Measurements from ENCODE around the gene ADCY5. TPM values are rescaled to one million over a fixed set of nuclear protein-coding genes. Genes with fewer than 3 reads are reported as not detected.
"Not testable (repeated sequence)": the region's sequence is repeated elsewhere in the genome, so short reads cannot be mapped to it uniquely, and the experiment has no call there.

ADCY5 gene
- total RNA-seq (2014; rRNA removed; shearing (Covaris generic)): 0.84 and 0.90 TPM in 2 replicates

GRCh38 chr3:123448536-123449101 lies at the start of gene ADCY5:
Gene ADCY5, minus strand, starts transcription at chr3:123449090. Its CDS starts 545 bp downstream, at chr3:123448545.
- DNase-seq (ENCODE audit: low spot score): no peak

- no peak for DNase-seq (ENCODE audit: low spot score)
Observed at GRCh38 chr3:123493912-123494311, 45.0 kb upstream of the ADCY5 start.

- no peak for DNase-seq (ENCODE audit: low spot score)
Observed at GRCh38 chr3:123491966-123492587, 43.2 kb upstream of the ADCY5 start.

- peak; percentile 43 for DNase-seq (ENCODE audit: low spot score)
Observed at GRCh38 chr3:123489400-123490004, 40.6 kb upstream of the ADCY5 start.

- DNase-seq (ENCODE audit: low spot score): no peak
Observed at GRCh38 chr3:123488645-123489347, 39.9 kb upstream of the ADCY5 start.

GRCh38 chr3:123487063-123487462 lies 38.2 kb upstream of the ADCY5 start:
- DNase-seq (ENCODE audit: low spot score): not testable (repeated sequence)

- DNase-seq (ENCODE audit: low spot score): no peak
Observed at GRCh38 chr3:123486460-123486859, 37.6 kb upstream of the ADCY5 start.

GRCh38 chr3:123485551-123485950 lies 36.7 kb upstream of the ADCY5 start:
- no peak for DNase-seq (ENCODE audit: low spot score)

GRCh38 chr3:123483146-123483545 lies 34.3 kb upstream of the ADCY5 start:
- DNase-seq (ENCODE audit: low spot score): no peak

GRCh38 chr3:123481722-123482457 lies 33.0 kb upstream of the ADCY5 start:
- DNase-seq (ENCODE audit: low spot score): no peak

- no peak for DNase-seq (ENCODE audit: low spot score)
Observed at GRCh38 chr3:123481071-123481470, 32.2 kb upstream of the ADCY5 start.

GRCh38 chr3:123480428-123480827 lies 31.5 kb upstream of the ADCY5 start:
- DNase-seq (ENCODE audit: low spot score): no peak

- DNase-seq (ENCODE audit: low spot score): no peak
Observed at GRCh38 chr3:123479891-123480290, 31.0 kb upstream of the ADCY5 start.

- no peak for DNase-seq (ENCODE audit: low spot score)
Observed at GRCh38 chr3:123478314-123478713, 29.4 kb upstream of the ADCY5 start.

- DNase-seq (ENCODE audit: low spot score): no peak
Observed at GRCh38 chr3:123476967-123477750, 28.3 kb upstream of the ADCY5 start.

- DNase-seq (ENCODE audit: low spot score): no peak
Observed at GRCh38 chr3:123475786-123476185, 26.9 kb upstream of the ADCY5 start.

GRCh38 chr3:123471106-123471505 lies 22.2 kb upstream of the ADCY5 start:
- DNase-seq (ENCODE audit: low spot score): no peak

GRCh38 chr3:123469323-123469995 lies 20.6 kb upstream of the ADCY5 start:
- DNase-seq (ENCODE audit: low spot score): no peak

GRCh38 chr3:123467046-123467445 lies 18.2 kb upstream of the ADCY5 start:
- no peak for DNase-seq (ENCODE audit: low spot score)

GRCh38 chr3:123464211-123464610 lies 15.3 kb upstream of the ADCY5 start:
- no peak for DNase-seq (ENCODE audit: low spot score)

GRCh38 chr3:123459862-123460261 lies 11.0 kb upstream of the ADCY5 start:
- DNase-seq (ENCODE audit: low spot score): no peak

Data from A172 (cell line).